Measurements from ENCODE around the gene LASP1NB.
A peak's percentile ranks its signal among the peaks of the same experiment; 100 is the strongest.

LASP1NB gene

DNA sequence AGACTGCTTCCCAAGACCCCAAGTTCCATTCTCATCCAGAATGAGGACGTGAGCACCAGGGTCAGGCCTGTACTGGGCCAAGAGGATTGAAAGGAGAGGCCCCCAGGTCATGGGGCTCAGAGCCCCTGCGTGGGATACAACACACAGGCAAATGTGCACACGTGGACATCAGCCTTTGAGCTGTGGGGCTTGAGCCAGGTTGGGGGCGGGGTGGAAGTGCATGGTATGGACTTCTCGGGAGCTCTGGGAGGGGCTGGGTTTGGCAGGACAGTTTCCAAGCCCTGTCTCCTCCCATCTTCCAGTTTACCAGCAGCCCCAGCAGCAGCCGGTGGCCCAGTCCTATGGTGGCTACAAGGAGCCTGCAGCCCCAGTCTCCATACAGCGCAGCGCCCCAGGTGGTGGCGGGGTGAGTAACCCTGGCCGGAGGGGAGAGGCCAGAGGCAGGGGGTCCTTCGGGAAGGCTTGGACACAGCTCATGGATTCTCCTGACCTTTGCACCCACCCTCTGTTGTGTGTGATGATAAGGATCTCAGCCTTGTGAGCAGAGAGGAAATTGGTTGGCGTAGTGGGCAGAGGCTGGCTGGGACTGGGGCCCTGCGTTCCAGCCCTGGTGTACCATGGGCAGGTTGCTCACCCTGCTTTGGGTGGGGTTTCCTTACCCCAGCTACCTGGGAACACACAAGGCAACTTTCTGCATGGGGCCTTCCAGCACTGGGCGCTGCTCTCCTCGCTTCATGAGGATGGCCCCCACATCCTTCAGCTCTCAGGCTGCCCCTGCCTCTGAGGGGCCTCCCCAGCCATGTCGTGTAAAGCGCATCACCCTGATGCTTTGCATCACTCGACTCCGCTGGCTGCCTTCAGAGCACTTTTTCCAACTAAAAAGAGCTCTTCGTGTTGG lies 10.4 kb upstream of the LASP1NB start (continued):
- TF ChIP-seq HNF4G (IDR thresholded peaks at IDR 0.05; ENCODE audit: borderline replicate concordance, low read depth, low read length) (peak; percentile 77), HNF4G (CRISPR knock-in tag; IDR thresholded peaks at IDR 0.05; ENCODE audit: borderline replicate concordance, low read depth) (peak; percentile 94), TAF1 (CRISPR knock-in tag; IDR thresholded peaks at IDR 0.05) (no peak), ZFP90 (CRISPR knock-in tag; IDR thresholded peaks at IDR 0.05; ENCODE audit: borderline replicate concordance) (no peak), SAFB2 (CRISPR knock-in tag; IDR thresholded peaks at IDR 0.05; ENCODE audit: borderline replicate concordance, low read depth) (no peak; the same call in 1 of the 2 replicates), SMAD9 (CRISPR knock-in tag; IDR thresholded peaks at IDR 0.05) (0 out of 2 replicates have a peak, but pooled peaks have one; percentile 51), KIAA2018 (CRISPR knock-in tag; IDR thresholded peaks at IDR 0.05; ENCODE audit: borderline replicate concordance) (no peak), ZBTB44 (CRISPR knock-in tag; IDR thresholded peaks at IDR 0.05) (no peak)
- TF ChIP-seq, protein P1, sequence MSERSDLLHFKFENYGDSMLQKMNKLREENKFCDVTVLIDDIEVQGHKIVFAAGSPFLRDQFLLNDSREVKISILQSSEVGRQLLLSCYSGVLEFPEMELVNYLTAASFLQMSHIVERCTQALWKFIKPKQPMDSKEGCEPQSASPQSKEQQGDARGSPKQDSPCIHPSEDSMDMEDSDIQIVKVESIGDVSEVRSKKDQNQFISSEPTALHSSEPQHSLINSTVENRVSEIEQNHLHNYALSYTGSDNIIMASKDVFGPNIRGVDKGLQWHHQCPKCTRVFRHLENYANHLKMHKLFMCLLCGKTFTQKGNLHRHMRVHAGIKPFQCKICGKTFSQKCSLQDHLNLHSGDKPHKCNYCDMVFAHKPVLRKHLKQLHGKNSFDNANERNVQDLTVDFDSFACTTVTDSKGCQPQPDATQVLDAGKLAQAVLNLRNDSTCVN (CRISPR knock-in tag; IDR thresholded peaks at IDR 0.05; ENCODE audit: borderline replicate concordance), result no peak
- TF ChIP-seq, protein P2, sequence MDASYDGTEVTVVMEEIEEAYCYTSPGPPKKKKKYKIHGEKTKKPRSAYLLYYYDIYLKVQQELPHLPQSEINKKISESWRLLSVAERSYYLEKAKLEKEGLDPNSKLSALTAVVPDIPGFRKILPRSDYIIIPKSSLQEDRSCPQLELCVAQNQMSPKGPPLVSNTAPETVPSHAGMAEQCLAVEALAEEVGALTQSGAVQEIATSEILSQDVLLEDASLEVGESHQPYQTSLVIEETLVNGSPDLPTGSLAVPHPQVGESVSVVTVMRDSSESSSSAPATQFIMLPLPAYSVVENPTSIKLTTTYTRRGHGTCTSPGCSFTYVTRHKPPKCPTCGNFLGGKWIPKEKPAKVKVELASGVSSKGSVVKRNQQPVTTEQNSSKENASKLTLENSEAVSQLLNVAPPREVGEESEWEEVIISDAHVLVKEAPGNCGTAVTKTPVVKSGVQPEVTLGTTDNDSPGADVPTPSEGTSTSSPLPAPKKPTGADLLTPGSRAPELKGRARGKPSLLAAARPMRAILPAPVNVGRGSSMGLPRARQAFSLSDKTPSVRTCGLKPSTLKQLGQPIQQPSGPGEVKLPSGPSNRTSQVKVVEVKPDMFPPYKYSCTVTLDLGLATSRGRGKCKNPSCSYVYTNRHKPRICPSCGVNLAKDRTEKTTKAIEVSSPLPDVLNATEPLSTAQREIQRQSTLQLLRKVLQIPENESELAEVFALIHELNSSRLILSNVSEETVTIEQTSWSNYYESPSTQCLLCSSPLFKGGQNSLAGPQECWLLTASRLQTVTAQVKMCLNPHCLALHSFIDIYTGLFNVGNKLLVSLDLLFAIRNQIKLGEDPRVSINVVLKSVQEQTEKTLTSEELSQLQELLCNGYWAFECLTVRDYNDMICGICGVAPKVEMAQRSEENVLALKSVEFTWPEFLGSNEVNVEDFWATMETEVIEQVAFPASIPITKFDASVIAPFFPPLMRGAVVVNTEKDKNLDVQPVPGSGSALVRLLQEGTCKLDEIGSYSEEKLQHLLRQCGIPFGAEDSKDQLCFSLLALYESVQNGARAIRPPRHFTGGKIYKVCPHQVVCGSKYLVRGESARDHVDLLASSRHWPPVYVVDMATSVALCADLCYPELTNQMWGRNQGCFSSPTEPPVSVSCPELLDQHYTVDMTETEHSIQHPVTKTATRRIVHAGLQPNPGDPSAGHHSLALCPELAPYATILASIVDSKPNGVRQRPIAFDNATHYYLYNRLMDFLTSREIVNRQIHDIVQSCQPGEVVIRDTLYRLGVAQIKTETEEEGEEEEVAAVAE (CRISPR knock-in tag; IDR thresholded peaks at IDR 0.05; ENCODE audit: borderline replicate concordance), result 0 out of 2 replicates have a peak, but pooled peaks have one; percentile 20

Measured in HepG2 (cell line).